ENCODE data around the gene ARMH3. TPM values are rescaled to one million over a fixed set of nuclear protein-coding genes. Genes with fewer than 3 reads are reported as not detected.

The ARMH3 gene
- total and polyA plus RNA-seq, 10 of the 15 experiments (the other 5 are each of a cell fraction or from before 2014, with no cell fraction given): 13.0 to 33.0 (median 16.4) TPM

- TF ChIP-seq ZBTB33 (IDR thresholded peaks at IDR 0.05): no peak
- peak; percentile 63; the same call in 1 of the 2 replicates for TF ChIP-seq PAX5 (IDR thresholded peaks at IDR 0.05; ENCODE audit: borderline replicate concordance, low read depth, low read length)
- peak; percentile 83 for TF ChIP-seq POLR2A (IDR thresholded peaks at IDR 0.05; ENCODE audit: low read depth, low read length)
- TF ChIP-seq MLLT1 (IDR thresholded peaks at IDR 0.05): peak; percentile 58; the same call in 1 of the 2 replicates
- TF ChIP-seq MTA2 (IDR thresholded peaks at IDR 0.05; ENCODE audit: low read depth): no peak
- TF ChIP-seq CREB1 (IDR thresholded peaks at IDR 0.05; ENCODE audit: low read depth): peak; percentile 76
- TF ChIP-seq GATAD2B (conservative IDR thresholded peaks at IDR 0.05; ENCODE audit: low read depth): peak; percentile 71; the same call in 1 of the 2 replicates
- peak; percentile 88; the same call in 1 of the 2 replicates for TF ChIP-seq TARDBP (IDR thresholded peaks at IDR 0.05; ENCODE audit: borderline replicate concordance)
- TF ChIP-seq TBL1XR1 (IDR thresholded peaks at IDR 0.05; ENCODE audit: low read depth, low read length): peak; percentile 46; the same call in 1 of the 2 replicates
- TF ChIP-seq ZSCAN29 (IDR thresholded peaks at IDR 0.05): 0 out of 2 replicates have a peak, but pooled peaks have one; percentile 74
- no peak for TF ChIP-seq BCLAF1 (IDR thresholded peaks at IDR 0.05)
- TF ChIP-seq ZNF207 (IDR thresholded peaks at IDR 0.05; ENCODE audit: borderline replicate concordance): peak; percentile 90
- peak; percentile 31 for TF ChIP-seq E4F1 (IDR thresholded peaks at IDR 0.05; ENCODE audit: borderline replicate concordance, partially characterized antibody)
- TF ChIP-seq NKRF (conservative IDR thresholded peaks at IDR 0.05): peak; percentile 77; the same call in 1 of the 2 replicates
- no peak for TF ChIP-seq MTA3 (IDR thresholded peaks at IDR 0.05; ENCODE audit: borderline replicate concordance, low read length)
- TF ChIP-seq IRF5 (IDR thresholded peaks at IDR 0.05; ENCODE audit: borderline replicate concordance): peak; percentile 23; the same call in 1 of the 2 replicates
Observed at GRCh38 chr10:101830322-101831168, 225.4 kb downstream of the ARMH3 start (continued).
